Measurements from ENCODE around the gene BCL2L1.

Gene BCL2L1

DNA sequence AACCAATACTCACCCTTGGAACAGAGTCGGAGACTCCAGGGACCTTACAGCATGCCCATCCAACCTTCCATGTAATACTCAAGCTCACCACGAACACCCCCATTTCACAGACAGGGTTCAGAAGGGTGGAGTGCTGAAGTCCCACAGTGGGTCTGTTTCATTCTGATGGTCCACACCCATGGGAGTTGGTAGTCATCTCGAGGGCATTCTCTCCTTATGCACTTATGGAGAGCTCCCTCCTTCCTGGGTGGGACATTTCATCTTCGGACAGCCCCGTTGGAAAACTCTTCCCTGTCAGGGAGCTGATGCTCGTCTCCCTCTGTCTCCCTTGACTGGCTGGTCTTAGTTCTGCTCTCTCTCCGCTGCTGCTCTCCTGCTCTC, 46.1 kb downstream of the BCL2L1 start:
- no peak overlapping the region for H3K4me3 ChIP-seq (ENCODE audit: low read depth, low read length)
- no peak for TF ChIP-seq CTCF (conservative IDR thresholded peaks at IDR 0.05; ENCODE audit: low read depth, low read length)
- DNase-seq (ENCODE audit: low read depth) = no peak

GRCh38 chr20:31675828-31676608, 46.6 kb downstream of the BCL2L1 start:
- DNase-seq (ENCODE audit: low read depth) = peak; percentile 70
- H3K4me3 ChIP-seq (ENCODE audit: low read depth, low read length) = no peak overlapping the region
- TF ChIP-seq CTCF (conservative IDR thresholded peaks at IDR 0.05; ENCODE audit: low read depth, low read length) = no peak

DNA sequence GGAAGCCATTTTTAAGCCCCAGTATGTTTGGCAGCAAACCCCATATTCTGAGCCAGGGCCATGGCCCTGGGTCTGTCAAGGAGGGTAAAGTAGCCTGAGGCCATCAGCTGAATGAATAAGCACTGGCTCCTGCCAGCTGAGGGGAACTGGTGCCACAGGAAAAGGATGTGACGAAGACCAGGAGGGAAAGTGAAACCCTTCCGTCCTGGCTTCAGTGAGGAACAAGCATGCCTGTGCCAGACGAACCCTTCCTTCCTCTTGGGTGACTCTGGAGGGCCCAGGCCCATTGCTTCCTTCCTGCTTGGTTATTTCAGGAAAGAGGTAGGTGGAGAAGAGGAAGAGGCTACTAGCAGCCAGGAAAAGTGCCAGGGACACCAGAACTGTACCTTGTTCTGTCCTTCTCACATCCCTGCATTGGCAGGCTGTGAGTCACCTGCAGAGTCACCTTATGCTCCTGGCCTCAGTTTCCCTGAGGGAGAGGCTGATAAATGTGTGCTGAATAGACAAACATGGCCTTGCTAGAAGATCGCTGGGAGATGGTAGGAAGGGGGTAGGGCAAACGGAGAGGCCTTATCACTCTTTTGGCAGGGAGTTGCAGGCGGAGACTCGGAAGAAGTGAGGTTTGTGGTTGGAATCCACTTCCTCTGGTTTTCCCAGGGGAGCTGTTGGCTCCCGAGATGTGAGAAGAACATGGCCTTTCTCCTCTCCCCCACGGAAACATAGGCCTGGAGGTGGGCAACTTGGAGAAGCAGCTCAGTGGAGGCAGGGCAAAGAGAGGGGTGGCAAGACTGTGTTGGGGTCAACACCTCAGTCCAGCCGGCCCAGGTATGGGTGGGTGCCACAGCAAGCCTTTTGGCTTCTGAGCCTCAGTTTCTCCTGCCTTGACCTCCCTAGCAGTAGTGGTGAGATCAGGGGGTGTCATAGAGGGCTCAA, 47.5 kb downstream of the BCL2L1 start:
- H3K4me3 ChIP-seq (ENCODE audit: low read depth, low read length) = peak overlapping the region; percentile 4
- no peak for TF ChIP-seq CTCF (conservative IDR thresholded peaks at IDR 0.05; ENCODE audit: low read depth, low read length)
- peak; percentile 90 for DNase-seq (ENCODE audit: low read depth)

DNA sequence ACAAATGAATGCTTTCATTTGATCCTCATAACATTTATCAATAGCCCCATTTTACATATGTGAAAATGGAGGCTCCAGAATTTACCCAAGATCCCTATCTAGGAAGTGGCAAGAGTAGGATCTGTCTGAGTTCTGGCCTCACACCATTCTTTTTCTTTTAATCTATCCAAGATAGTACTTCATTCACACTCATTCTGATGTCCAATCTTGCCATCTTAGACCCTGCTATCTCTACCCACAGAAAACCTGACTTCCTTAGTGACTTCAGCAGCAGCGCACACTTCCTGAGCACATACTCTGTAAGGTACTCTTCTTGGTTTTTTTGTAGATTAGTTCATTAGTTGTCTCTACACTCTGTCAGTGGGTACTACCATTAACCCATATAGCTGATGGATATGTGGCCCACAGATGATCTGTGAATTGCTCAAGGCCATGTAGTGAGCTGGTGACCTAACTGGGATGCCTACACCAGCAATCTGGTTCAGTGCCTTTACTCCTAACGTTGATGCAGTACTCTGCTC, 48.7 kb downstream of the BCL2L1 start:
- H3K4me3 ChIP-seq (ENCODE audit: low read depth, low read length) = no peak overlapping the region
- DNase-seq (ENCODE audit: low read depth) = no peak
- no peak for TF ChIP-seq CTCF (conservative IDR thresholded peaks at IDR 0.05; ENCODE audit: low read depth, low read length)

- DNase-seq (ENCODE audit: low read depth) = no peak
Measured at GRCh38 chr20:31673435-31673834, 49.2 kb downstream of the BCL2L1 start.

DNA sequence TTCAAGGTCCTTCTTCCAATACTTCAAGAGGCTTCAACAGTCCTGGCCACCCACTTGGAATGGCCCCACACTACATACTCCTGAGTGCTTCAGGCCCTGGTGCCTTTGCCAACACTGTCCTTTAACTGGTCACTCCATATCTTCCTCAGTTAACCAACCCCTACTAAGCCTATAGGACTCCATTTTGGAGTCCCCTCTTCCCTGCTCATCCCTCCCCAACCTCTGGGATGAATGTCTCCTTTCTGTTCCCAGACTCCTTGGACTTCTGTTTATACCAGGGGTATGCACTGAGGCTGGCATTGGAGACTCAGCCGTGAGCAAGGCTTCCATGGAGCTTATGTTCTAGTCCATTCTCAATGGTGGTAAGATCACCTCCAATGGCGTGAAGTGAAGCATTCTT, 51.3 kb downstream of the BCL2L1 start:
- no peak for TF ChIP-seq CTCF (conservative IDR thresholded peaks at IDR 0.05; ENCODE audit: low read depth, low read length)

More at GRCh38 chr20:31673435-31673834, 49.2 kb downstream of the BCL2L1 start:
- TF ChIP-seq CTCF (conservative IDR thresholded peaks at IDR 0.05; ENCODE audit: low read depth, low read length) = no peak
- no peak overlapping the region for H3K4me3 ChIP-seq (ENCODE audit: low read depth, low read length)

More for the DNA sequence above, 51.3 kb downstream of the BCL2L1 start:
- no peak overlapping the region for H3K4me3 ChIP-seq (ENCODE audit: low read depth, low read length)
- no peak for DNase-seq (ENCODE audit: low read depth)
